ENCODE results near the gene GALNT15.

The GALNT15 gene

DNA sequence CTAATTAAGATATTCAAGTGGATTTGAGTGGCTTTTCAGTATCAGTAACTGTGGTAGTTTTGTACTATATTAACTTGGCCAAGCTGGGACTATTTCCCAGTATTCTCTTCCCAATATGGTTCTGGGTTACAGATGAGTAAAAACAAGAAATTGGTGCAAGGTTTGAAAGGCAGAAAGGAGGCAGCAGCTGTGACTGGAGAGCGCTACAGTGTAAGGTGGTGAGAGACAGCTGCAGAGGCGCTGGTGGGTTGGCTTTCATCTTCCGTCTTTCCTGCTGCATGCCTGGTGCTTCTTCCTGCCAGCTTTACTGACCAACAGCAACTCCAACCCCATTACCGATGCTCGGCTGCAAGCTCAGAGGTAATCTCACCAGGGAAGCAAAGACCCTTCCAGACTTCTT is 80.4 kb downstream of the GALNT15 start:
- DNase-seq: peak in 1 of 2 experiments; percentile 30

- DNase-seq: no peak
Observed at GRCh38 chr3:16255326-16255725, 80.8 kb downstream of the GALNT15 start.

- no peak for DNase-seq
Observed at GRCh38 chr3:16255726-16256125, 81.2 kb downstream of the GALNT15 start.

GRCh38 chr3:16257309-16257708 is 82.8 kb downstream of the GALNT15 start:
- no peak for DNase-seq

DNA sequence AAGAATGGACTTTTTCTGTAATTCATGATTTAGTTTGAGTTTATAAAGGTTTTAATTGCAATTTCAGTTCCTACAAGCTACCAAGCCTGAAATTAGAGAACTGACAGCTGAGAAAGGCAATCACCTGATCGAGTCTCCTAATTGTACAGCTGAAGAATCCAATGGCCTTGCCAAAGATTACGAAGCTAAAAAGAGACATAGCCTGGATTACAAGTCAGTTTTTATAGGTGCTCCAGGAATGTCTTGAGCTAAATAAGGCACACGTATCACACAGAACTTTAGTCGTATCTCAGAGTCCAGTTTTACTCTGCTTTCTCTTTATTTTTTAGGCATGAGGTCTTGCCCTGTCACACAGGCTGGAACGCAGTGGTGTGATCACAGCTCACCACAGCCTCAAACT is 83.7 kb downstream of the GALNT15 start:
- DNase-seq: no peak

- DNase-seq: no peak
Observed at GRCh38 chr3:16258866-16259265, 84.4 kb downstream of the GALNT15 start.

DNA sequence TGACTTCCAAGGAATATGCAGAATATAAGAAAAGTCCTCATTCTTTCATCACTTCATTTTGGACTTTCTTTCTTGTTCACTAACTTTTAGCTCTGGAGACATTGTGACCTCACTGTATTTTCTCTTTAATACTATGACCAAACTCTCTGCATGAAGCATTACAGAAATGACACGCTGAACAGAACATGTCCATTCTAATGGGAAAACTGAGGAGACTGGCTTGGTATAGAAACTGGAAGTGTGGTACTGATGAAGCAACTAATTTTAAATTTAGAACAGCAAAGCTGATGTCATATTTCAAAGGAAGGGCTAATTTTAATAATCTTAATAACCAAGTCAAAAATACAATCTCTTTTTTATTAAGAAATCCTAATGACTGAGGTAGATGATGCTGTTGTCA is 85.6 kb downstream of the GALNT15 start:
- no peak for DNase-seq

- DNase-seq: no peak
Observed at GRCh38 chr3:16262174-16262573, 87.7 kb downstream of the GALNT15 start.

DNA sequence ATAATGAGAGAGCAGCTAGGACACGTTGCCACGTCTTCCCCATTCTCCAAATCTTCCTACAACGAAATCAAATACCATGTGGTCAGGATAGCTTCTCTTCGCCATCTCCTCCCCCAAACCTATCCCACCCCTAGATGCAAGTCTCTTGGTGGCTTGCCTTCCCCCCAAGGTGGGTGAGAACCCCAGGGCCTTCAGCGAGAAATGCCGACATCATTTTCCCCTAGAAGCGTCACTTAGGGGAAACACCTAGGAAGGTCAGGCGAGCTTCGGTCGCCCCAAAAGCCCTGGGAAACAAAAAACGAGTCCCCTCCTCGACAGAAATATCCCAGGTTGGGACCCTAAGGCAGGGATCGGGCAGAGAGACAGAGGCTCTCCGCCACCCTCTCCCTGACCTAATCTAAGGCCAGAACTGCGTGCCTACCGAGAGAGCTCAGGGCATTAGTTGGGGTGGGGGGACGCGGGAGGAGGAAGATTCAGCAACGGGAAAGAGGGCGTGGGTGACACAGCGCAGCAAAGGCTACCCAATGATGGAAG is 89.8 kb downstream of the GALNT15 start:
- no peak for DNase-seq

GRCh38 chr3:16264708-16265454 is 90.4 kb downstream of the GALNT15 start, which contains the start of the genes DPH3 and OXNAD1:
Gene DPH3 (minus strand): TSS chr3:16264943. CDS start chr3:16264876, 67 bp downstream.
Gene OXNAD1 (plus strand): TSS chr3:16265212. CDS start chr3:16270953, 5,741 bp downstream.
- peak; percentile 99 for DNase-seq

DNA sequence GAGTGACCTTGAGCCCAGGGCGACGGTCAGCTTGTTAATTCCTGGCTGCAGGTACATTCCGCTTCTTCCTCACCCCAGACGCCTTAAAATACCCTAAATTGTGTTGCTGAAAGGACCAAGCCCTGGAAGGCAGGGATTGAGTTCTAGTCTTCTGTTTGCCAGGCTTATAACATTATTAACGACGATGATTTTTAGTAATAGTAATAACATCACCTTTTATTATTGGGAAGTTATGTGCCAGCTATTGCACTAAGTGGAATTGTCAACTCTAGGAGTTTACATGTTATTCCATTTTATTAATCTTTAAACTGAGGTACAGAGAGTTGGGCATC is 90.9 kb downstream of the GALNT15 start:
- DNase-seq: no peak

GRCh38 chr3:16266714-16267113 is 92.2 kb downstream of the GALNT15 start:
- no peak for DNase-seq

DNA sequence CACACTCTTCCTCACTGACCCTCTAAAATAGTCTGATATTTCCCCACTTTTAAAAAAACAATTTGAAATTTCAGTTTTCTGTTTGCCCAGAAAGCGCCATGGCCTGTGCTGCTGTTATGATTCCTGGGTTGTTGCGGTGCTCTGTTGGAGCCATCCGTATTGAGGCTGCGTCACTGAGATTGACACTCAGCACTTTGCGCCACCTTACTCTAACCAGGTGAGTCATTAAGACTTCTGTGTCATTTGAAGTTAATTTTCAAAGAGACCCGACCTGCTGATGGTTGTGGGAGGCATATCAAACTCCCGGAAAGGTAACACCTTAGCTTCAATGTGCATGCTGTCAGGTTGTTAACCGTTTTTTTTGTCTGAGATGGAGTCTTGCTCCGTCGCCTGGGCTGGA is 96.4 kb downstream of the GALNT15 start:
- DNase-seq: no peak

DNA sequence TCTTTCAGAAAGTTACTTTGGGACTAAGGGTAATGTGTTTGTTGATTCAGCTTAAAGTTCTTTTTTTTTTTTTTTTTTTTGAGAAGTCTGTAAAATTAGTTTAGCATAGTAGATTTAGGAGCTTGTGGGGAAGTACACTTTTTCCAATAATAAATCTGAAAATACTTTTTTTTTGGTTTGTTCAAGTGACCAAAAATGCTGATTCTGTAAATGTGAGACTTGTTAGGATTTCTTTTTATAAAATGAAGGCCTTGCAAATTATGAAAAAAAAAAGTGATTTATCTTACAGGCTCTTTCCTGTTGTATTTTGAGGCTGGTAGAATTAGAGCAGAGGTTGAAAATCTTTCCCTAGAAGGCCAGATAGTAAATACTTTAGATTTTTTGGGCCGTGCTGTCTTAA is 98.1 kb downstream of the GALNT15 start:
- no peak for DNase-seq

DNA sequence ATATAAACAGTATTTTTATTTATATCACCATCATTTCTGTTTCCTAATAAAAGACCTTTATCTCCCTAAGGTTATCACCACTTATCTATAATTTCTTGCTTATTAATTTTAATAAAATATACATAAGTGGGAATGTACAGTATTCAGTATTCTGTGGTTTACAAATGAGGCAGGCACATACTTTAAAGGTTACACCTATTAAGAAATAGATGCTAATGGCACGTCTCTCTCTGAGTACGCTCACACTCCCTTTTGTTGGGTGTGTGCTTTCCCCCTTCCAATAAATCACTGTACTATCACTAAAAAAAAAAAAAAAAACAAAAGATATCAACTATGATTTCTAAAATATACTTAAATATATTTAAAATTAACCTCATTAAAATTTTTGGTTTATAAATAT is 99.4 kb downstream of the GALNT15 start:
- DNase-seq: no peak

DNA sequence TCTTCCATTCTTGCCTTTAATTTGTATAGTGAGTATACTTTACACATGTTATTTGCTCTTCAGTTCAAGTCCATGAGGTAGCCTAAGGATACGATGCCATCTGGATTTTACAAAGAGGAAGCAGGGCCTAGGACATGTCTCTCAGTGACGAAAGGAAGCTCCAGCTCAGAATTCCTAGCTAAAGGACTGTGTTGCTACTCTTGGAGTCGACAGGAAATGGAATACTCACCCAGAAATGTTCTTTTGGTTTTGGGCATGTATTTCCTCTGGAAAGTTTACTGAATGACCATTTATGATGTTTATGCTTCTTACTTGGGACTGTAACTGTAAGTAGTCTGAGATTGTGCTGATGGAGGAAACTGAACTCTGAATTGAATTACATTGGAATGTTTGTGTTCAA is 103.0 kb downstream of the GALNT15 start:
- no peak for DNase-seq

DNA sequence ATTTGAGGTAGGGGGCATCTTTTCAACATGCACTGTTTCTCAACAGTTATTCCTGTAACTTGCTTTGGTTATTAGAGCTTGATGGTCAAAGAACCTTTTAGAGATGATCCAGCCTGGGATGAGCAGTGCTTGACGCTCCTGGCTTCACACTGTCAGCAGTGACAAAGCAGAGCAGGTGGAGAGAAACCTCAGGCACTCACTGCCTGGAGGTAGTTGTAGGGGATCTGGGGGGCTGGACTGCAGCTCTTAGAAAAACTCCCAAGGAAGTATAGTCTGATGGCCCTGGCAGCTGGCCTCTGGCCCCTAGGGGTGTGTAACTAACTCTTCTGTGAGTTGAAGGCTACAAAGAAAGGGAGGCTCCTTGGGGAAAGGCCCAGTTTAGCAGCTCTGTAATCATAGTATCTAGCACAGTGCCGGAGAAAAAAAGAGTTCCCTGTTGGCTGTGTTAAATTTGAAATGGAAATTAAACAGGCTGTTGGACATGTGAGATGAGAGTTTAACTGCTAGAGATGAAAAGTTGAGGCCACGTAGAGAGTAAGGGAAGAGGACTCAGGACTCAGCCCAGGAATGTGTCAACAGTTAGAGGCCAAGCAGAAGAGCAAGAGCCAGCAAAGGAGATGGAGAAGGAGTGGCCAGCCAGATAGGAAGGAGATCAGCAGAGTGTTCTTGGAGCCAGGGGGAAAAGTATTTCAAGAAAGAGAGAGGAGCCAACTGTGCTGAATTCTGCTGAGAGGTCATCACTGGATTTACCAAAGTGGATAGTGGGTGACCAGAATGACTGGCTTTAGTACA is 104.7 kb downstream of the GALNT15 start:
- DNase-seq: no peak

DNA sequence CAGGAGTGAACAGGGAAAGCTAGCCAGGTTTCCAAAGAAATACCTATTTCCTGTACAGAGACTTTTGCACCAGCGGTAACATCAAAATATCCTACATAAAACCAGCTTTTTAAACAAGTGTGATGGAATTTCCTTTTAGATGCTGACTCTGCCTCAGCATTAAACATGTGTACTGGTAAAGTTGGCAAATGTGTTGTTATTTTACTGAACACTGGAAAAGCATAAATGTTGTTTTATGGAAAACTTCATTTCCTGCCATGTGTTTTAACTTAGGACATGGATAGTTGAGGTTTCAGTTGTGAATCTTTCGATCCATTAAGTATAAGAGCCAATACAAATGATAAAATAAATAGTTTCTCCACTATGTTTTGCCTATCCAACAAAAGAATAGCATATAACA is 106.2 kb downstream of the GALNT15 start:
- DNase-seq: no peak
